ENCODE results near the gene MRPL1.

DNA sequence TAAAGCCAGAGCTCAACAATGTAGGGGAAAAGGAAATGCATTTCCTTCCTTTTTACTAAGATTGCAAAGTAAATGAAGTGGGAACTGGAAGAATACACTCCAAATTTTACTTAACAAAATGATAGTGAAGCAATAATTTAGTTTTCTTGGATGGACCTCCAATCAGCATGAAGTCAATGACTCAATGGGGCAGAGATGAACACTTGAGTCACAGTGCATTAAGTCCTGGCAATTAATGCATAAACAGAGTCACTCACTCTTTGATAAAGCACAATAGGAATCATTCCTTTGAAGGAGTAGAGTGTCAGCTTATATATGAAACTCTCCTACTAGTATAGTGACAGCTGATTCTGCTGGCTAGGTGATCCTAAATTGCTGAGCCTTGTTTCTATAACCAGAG lies 127.8 kb downstream of the MRPL1 start:
- TF ChIP-seq, protein P1, sequence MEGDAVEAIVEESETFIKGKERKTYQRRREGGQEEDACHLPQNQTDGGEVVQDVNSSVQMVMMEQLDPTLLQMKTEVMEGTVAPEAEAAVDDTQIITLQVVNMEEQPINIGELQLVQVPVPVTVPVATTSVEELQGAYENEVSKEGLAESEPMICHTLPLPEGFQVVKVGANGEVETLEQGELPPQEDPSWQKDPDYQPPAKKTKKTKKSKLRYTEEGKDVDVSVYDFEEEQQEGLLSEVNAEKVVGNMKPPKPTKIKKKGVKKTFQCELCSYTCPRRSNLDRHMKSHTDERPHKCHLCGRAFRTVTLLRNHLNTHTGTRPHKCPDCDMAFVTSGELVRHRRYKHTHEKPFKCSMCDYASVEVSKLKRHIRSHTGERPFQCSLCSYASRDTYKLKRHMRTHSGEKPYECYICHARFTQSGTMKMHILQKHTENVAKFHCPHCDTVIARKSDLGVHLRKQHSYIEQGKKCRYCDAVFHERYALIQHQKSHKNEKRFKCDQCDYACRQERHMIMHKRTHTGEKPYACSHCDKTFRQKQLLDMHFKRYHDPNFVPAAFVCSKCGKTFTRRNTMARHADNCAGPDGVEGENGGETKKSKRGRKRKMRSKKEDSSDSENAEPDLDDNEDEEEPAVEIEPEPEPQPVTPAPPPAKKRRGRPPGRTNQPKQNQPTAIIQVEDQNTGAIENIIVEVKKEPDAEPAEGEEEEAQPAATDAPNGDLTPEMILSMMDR (IDR thresholded peaks at IDR 0.05), result no peak
- TF ChIP-seq ELF4 (CRISPR knock-in tag; IDR thresholded peaks at IDR 0.05; ENCODE audit: low read depth) (no peak), FOXP1 (CRISPR knock-in tag; IDR thresholded peaks at IDR 0.05; ENCODE audit: borderline replicate concordance) (no peak), ATF6 (CRISPR knock-in tag; IDR thresholded peaks at IDR 0.05) (no peak), IRF2 (CRISPR knock-in tag; IDR thresholded peaks at IDR 0.05; ENCODE audit: borderline replicate concordance, low read depth) (no peak)
- TF ChIP-seq, protein P2, sequence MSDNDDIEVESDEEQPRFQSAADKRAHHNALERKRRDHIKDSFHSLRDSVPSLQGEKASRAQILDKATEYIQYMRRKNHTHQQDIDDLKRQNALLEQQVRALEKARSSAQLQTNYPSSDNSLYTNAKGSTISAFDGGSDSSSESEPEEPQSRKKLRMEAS (CRISPR knock-in tag; IDR thresholded peaks at IDR 0.05), result no peak
